ENCODE data around the gene PSME3.

PSME3 gene

DNA sequence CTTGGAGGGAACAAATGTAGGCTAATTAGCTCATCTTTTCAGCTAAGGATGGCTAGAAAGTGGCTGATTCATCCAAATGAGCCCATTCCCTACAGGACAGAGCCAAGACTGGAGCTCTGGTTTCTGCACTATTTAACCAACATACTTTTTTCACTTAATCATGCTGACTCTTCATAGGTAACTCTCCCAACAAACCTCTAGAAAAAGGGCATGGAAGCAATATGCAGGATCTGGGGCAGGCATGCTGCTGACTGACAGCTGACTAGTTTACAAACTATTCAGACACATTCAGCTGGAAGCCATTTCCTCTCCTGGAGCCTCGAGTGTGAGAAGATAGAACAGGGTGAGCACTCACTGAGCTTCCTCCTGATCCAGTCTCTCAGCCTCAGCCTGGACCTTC, 15.3 kb upstream of the PSME3 start:
- DNase-seq (ENCODE audit: low spot score) = no peak

DNA sequence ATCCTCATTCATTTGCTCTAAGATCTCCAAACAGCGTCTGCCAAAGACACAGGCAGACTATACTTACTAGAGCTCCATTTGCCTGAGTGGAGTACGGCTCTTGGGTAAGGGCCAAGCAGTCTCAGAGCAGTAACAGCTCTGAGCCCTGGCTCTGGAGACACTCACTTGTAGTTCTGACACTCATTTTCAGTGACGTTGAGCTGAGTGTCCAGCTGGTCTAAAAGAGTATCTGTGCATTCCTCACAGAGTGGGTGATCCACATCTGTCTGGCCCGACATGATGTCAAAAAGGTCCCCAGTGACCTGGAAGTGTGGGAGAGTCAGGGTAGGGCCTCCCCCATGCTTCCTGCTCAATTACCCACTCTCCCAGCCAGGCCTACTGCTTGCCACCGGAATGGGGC, 14.8 kb upstream of the PSME3 start:
- no peak for DNase-seq (ENCODE audit: low spot score)

DNA sequence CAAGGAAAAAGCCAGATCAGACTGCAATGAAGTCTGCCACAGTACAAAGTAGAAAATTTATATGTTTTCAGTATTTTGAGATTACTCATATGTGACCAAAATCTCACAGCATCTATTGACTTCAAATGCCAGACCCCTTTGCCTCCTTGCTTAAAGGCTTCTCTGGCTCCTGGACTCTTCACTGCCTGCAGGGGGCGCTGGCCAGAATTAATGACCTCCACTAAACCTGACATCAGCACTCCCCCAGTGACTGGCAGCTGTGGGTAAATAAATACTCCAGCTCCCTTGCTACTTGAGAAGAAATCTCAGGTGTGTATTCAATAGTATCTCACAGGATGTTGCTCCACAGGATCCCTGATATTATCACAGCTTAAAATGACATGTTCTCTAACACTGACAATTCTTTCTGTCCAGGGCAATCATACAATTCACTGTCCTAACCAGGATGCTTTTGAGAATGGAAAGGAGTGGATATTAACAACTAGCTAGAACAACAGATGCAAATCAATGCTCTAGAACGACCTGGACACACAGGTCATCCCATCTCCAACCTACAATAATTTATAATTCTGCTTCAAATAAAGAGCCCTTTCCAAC, 13.2 kb upstream of the PSME3 start:
- DNase-seq (ENCODE audit: low spot score) = peak; percentile 81

DNA sequence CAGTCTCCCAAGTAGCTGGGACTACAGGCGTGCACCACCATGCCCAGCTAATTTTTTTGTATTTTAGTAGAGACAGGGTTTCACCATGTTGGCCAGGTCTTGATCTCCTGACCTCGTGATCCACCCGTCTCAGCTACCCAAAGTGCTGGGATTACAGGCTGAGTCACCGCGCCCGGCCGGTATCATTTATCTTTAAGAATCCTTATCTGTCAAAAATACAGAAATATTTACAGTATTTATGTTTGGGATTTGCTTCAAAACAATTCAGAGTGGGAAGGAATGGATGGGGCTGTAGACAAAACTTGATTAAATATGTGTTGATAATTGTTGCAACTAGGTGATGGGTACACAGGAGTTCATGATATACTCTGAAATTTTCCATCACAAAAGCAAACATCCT, 12.0 kb upstream of the PSME3 start:
- no peak for DNase-seq (ENCODE audit: low spot score)

DNA sequence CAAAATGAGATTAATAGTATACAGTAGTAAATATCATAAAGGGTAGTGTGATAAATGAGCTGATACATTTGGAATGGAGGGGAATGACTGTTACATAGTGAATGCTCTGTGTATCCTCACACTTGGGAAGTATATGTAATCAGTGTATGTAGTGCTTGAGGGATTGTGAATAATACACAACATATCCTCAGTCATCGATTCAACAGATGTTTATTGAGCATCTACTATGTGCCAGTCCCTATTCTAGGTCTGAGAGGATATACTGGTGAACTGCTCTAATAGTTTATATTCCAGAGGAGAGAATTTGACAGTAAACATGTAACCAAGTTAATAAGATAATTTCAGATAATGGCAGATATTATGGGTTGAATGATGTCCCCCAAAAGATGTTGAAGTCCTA, 5.7 kb upstream of the PSME3 start:
- DNase-seq (ENCODE audit: low spot score) = no peak

DNA sequence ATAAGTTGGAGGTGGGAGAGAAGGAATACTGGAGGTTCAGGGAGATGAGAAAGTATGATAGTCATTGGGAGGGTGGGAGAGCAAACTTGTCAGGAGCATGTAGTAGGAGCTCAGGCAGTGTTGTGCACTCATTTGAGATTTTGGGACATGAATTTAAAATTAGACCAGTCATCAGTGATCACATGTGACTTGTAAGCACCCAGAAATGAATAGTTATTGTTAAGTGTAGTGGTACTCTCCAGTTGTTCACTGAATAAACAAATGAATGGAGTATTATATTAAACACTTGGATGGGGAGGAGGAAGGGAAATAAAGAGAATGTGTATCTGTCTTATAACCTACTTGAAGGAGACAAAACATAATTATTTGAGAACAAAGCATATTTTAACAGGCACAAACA, 2.2 kb upstream of the PSME3 start:
- no peak for DNase-seq (ENCODE audit: low spot score)

DNA sequence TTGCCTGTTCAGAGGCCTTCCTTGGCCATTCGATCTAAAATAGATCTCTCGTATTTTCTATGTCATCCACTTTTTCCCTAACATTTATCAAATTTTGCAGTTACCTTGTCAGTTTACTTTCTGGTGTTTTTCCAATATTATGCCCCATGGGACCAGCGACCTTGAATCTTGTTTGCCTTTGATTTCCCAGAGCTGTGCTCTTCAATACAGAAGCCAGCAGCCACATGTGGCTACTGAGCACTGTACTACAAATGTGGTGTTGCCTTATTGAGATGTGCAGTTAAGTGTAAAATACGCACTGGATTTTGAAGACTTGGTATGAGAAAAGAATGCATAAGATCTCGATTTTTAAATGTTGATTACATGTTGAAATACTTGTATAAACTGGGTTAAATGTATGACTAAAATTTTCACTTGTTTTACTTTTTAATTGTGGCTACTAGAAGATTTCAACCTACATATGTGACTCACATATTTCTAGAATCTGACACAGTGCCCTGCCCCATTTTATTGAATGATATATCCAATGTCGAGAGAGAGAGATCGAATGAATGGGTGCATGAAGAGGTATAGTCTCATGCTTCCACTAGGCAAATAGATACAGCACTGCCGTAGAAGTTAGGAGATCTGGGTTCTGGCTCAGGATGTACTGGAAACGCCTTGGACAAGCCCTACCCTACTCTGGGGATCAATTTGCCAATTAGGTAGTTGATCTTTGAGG, 824 bp upstream of the PSME3 start:
- DNase-seq (ENCODE audit: low spot score) = no peak

DNA sequence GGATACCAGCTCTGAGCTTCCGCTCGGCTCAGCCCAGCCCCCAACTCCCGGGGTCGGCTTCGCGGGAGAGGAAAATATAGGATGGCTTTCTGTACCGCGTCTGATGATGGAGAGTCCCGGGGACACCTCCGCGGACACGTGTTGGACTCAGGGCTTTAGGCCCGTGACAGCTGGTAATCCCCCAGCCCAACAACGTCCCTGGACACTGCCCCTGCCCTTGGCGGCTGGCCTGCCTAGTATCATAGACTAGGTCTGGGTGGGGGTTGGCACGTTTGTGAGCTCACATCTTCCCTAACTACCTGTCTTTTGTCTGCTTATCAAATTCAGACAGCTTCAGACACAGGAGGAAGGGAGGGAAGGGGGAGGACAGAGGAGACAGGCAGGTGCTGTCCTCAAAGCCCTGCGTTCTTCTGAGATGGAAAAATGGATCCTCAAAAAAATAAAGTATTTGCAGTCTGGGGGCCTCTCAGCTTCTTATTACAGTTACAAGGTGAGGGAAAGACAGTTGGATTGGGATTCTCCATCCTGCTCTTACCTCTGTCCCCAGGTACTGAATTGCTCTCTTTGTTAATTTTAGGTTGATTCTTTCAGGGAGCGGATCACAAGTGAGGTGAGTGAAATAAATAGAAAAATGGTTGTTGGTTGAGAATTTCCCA, 698 bp downstream of the PSME3 start:
- DNase-seq (ENCODE audit: low spot score) = no peak

DNA sequence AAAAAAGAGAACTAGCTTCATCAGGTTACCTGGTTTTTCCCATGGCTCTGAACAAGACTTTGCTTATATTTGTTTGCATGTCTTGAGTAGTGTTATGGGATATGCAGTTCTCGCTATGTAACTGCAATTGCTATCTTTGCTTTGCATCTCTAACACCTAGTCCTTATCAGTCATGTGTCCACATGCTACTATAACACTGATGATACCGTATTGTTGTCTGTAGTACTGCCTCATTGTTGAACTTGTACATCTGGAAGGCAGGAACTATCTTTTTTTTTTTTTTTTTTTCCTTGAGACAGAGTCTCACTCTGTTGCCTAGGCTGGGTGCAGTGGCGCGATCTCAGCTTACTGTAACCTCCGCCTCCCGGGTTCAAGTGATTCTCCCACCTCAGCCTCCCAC, 2.5 kb downstream of the PSME3 start:
- DNase-seq (ENCODE audit: low spot score) = no peak

DNA sequence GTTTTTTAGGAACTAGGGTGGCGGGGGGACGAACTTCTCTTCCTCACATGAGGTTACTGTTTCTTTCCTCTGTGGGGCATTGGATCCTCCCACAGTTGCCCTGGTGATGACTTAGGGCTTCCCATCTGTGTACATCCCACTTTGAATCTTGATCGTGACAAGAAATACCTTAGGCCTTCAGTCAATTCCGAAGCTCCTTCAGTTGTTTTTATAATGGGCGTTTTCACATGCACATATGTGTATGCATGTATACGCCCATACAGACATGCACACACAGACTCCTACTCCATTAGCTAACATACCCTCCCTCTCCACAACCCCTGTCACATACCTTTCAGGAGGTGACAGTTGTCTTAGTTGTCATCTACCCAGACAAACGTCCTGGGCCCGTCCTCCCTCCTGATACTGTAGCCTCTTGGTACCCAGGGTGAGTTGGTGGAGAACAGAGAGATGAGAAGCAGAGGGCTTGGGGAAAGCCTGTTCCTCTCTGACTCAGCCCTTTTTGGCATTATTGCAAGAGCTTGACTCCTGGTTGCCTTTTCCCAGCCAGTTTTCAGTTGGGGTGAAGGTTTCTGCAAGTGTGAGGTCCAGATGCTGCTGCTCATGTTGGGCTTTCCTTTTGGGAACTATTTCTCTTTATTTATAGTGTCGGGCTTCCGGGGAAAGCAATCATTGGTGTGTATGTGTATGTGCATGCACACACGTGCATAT, 8.9 kb downstream of the PSME3 start:
- DNase-seq (ENCODE audit: low spot score) = no peak

DNA sequence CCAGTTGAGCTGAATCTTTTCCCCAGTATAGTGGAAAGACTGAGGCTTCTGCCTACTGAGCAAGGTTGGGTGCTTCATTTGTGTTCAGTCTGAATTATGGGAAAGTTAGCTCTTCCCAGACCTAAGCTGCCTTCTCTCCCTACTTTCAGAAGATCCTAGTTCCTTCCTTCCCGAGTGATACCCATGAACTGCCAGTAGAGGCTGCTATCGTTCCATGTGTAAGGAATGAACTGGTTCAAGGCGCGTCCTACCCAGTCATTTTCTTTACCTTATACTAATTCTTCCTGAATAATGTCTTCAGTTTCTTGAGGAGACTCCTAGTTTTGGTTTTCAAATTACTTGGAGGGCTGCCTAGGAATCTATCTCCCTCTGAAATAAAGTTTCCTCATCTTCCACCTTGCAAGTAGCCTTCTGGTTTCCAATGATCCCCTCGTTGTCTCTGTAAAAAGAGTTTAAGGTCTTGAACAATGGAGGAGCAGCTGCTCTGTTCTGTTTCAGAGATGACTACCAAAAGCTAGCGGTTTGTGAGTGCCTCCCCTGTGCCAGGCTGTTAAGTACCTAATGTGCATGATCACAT, 10.2 kb downstream of the PSME3 start:
- peak; percentile 85 for DNase-seq (ENCODE audit: low spot score)

DNA sequence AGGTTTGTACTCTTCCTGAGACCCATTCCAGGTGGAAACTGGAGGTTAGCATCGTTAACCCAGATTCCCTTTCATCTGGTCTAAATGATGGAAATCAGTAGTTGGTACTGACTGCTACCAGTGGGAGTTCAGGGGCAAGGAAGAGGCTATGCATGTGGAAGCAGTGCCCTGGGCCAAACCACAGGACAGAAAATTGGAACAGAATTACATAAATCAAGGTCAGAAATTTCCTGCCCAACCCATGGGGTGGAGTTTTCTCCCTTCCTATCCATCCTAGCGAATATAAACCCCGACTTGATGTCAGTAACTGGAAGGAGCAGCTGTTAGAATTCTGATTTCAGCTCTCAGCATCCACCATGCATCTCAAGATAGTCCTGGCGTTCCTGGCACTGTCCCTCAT, 11.1 kb downstream of the PSME3 start, which contains the start of gene AOC2:
AOC2 (plus strand) TSS at position 310 of the 400 bp plus-strand sequence; CDS start at position 357, 47 bp downstream.
- no peak for DNase-seq (ENCODE audit: low spot score)

DNA sequence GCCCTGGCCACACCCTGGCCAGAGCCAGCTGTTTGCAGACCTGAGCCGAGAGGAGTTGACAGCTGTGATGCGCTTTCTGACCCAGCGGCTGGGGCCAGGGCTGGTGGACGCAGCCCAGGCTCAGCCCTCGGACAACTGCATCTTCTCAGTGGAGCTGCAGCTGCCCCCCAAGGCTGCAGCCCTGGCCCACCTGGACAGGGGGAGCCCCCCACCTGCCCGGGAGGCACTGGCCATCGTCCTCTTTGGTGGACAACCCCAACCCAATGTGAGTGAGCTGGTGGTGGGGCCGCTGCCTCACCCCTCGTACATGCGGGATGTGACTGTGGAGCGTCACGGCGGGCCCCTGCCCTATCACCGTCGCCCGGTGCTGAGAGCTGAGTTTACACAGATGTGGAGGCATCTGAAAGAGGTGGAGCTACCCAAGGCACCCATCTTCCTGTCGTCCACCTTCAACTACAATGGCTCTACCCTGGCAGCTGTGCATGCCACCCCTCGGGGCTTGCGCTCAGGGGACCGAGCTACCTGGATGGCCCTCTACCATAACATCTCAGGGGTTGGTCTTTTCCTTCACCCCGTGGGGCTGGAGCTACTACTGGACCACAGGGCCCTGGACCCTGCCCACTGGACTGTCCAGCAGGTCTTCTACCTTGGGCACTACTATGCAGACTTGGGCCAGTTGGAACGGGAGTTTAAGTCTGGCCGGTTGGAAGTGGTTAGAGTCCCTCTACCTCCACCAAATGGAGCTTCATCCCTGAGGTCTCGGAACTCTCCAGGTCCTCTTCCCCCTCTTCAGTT, 11.8 kb downstream of the PSME3 start:
- DNase-seq (ENCODE audit: low spot score) = no peak

DNA sequence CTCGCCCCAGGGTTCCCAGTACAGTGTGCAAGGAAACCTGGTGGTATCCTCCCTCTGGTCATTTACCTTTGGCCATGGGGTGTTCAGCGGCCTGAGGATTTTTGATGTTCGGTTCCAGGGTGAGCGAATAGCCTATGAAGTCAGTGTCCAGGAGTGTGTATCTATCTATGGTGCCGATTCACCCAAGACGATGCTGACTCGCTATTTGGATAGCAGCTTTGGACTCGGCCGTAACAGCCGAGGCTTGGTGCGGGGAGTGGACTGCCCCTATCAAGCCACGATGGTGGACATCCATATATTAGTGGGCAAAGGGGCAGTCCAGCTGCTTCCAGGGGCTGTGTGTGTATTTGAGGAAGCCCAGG, 12.3 kb downstream of the PSME3 start:
- no peak for DNase-seq (ENCODE audit: low spot score)

DNA sequence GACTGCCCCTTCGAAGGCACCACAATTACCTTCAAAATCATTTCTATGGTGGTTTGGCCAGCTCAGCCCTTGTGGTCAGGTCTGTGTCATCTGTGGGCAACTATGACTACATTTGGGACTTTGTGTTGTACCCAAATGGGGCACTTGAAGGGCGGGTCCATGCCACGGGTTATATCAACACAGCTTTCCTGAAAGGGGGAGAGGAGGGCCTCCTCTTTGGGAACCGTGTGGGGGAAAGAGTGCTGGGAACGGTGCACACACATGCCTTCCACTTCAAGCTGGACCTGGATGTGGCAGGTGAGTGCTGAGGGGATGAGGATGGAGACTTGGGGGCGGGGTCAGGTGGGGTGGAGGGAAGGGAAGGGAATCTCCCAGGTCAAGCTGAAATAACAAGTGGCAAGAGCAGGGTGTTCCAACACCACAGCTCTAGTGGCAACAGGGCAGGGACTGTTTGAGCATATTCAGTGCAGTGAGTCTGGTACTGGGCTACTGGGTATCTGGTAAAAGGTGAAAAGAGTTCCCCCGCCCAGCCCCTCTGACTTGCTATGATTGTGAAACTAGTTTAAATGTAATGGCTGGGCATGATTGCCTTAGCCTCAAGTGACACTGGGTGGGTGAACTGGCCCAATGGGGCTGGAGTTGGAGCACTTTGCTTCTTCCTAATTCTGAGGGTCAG, 12.9 kb downstream of the PSME3 start:
- DNase-seq (ENCODE audit: low spot score) = no peak

DNA sequence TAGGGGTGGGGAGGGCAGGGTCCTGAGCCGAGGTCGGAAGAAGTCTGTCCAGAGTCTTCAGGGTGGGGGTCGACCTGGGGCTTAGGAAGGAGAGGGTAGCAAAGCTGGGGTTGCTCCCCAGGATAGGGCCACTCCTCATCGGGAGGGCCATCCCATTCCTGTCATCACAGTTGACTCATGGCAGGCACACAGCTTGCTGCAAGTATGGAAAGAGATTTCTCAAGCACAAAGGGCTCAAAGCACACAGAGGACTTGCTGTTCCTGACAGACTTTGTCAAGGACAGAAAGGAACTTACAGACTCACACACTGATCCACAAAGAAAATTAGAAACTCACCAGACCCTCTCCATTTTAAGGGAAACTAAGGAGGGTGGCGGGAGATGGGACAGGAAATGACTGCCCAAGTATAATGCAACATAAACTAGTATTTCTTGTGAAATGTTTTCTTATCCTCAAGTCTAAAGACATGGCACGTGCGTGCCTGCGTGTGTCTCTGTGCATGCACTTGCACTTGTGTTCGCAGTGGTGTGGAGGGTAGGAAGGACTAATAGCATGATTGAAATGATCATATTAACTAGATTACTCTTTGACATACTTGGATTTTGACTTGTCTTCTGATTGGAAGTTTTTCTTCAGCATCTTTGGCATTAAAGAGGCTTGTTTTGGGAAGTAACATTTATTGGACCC, 13.5 kb downstream of the PSME3 start:
- DNase-seq (ENCODE audit: low spot score) = no peak

DNA sequence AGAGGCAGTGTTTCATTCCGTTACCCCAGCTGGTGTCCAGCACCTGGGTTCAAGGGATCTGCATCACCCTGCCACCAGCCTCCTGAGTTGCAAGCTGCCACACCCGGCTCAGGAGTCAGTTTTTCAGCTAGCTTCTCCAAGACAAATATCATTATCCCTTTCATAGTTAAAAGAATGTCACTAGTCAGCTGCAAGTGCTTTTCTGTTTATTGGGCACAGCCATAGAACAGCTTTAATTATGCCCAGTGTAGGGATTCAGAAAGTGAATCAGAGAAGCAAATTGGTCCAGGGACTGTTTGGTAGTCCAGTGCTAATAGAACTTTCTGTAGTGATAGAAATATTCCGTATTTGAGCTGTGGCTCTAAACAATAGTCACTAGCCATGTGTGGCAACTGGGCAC, 14.9 kb downstream of the PSME3 start:
- no peak for DNase-seq (ENCODE audit: low spot score)

DNA sequence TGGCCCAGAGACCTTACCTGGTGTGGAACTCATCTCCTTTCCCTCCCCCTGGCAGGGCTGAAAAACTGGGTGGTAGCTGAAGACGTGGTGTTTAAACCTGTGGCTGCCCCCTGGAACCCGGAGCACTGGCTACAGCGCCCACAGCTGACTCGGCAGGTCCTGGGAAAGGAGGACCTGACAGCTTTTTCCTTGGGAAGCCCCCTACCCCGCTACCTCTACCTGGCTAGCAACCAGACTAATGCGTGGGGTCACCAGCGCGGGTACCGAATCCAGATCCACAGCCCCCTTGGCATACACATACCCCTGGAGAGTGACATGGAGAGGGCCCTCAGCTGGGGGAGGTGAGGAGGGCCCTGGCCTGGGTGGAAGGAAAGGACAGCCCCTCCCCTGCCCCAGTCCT, 15.8 kb downstream of the PSME3 start:
- no peak for DNase-seq (ENCODE audit: low spot score)

DNA sequence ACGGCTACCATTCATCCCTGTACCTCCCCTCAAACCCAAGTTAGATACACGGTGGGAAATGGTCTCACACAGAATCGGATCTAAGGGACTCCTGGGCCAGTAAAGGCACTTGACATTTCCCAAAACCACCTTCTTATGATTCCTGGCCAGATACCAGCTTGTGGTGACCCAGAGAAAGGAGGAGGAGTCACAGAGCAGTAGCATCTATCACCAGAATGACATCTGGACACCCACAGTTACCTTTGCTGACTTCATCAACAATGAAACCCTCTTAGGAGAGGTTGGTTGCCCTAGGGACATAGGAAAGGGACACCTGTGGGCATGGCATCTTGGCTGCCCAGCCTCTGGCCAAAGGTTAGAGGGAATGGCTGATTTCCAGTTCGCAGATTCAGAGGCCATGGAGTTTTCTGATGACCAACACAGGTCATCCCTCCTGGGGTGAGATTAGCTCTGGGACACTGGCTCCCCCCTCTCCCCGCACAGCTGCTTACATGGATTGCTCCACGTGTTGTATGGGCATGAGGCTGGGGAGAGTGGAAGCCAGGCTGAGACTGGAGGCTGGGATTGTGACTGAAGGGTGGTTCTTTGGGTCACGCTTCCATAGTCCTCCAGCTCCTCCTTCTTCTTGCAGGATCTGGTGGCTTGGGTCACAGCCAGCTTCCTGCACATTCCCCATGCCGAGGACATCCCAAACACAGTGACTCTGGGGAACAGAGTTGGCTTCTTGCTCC, 16.4 kb downstream of the PSME3 start:
- DNase-seq (ENCODE audit: low spot score) = no peak

DNA sequence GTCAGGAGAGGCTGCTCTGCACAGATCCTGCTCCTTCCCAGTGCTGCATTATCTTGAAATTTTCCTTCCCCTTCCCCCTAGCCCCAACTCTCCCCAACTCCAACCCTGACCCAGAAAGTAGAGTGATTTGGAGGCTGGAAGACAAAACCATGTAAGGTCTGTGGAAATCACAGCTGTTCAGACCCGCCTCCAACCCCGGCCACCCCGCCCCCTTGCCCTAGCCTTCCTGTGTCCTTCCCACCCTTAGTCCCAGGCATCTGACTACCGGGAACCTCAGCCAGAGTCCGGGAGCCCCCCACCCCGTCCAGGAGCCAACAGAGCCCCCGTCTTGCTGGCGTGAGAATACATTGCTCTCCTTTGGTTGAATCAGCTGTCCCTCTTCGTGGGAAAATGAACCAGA, 17.8 kb downstream of the PSME3 start, which contains the start of gene AOC3:
AOC3 (plus strand) TSS at position 246 of the 400 bp plus-strand sequence; CDS start at position 391, 145 bp downstream.
- no peak for DNase-seq (ENCODE audit: low spot score)

Data from D341Med (cell line).